ENCODE measurements around the gene TUT4.

The TUT4 gene

DNA sequence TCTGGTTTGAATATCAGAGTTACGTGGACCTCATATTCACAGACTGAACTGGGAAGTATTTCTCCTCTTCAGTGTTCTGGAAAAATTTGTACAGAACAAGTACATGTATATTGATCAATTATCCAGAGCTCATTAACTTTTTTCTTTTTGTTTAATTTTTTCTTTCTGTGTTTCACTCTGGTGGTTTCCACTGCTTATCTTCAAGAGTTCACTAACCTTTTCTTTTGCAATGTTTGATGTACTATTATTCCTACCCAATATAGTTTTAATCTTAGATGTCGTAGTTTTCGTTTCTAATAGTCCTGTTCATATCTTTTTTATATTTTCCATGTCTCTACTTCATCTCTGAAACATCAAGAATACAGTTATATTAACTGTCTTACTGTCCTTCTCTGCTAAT is 46.5 kb downstream of the TUT4 start:
- TF ChIP-seq, protein P1, sequence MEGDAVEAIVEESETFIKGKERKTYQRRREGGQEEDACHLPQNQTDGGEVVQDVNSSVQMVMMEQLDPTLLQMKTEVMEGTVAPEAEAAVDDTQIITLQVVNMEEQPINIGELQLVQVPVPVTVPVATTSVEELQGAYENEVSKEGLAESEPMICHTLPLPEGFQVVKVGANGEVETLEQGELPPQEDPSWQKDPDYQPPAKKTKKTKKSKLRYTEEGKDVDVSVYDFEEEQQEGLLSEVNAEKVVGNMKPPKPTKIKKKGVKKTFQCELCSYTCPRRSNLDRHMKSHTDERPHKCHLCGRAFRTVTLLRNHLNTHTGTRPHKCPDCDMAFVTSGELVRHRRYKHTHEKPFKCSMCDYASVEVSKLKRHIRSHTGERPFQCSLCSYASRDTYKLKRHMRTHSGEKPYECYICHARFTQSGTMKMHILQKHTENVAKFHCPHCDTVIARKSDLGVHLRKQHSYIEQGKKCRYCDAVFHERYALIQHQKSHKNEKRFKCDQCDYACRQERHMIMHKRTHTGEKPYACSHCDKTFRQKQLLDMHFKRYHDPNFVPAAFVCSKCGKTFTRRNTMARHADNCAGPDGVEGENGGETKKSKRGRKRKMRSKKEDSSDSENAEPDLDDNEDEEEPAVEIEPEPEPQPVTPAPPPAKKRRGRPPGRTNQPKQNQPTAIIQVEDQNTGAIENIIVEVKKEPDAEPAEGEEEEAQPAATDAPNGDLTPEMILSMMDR (IDR thresholded peaks at IDR 0.05; ENCODE audit: low read length, missing control alignments): no peak

DNA sequence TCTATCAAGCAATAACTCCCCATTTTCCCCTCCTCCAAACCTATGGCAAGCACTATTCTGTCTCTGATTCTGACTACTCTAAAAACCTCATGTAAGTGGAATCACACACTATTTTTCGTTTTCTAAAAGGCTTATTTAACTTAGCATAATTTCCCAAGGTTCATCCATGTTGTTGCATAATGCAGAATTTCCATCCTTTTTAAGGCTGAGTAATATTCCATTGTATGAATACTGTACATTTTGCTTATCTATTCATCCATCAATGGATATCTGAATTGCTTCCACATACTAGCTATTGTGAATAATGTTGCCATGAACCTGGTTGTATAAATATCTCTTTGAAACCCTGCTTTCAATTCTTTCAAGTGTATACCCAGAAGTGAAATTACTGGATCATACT is 48.2 kb downstream of the TUT4 start:
- no peak for DNase-seq (ENCODE audit: low read depth)
- TF ChIP-seq, protein P1 (IDR thresholded peaks at IDR 0.05; ENCODE audit: low read length, missing control alignments): no peak
- no peak overlapping the region for H3K4me3 ChIP-seq (replicated peaks; ENCODE audit: low read depth, low read length)

More for the DNA sequence above, 46.5 kb downstream of the TUT4 start:
- H3K4me3 ChIP-seq (replicated peaks; ENCODE audit: low read depth, low read length): no peak overlapping the region
- DNase-seq (ENCODE audit: low read depth): no peak

GRCh38 chr1:52503706-52504105 is 49.2 kb downstream of the TUT4 start:
- no peak for DNase-seq (ENCODE audit: low read depth)

GRCh38 chr1:52502789-52503188 is 50.1 kb downstream of the TUT4 start:
- DNase-seq (ENCODE audit: low read depth): peak; percentile 1
- TF ChIP-seq, protein P1 (IDR thresholded peaks at IDR 0.05; ENCODE audit: low read length, missing control alignments): no peak
- H3K4me3 ChIP-seq (replicated peaks; ENCODE audit: low read depth, low read length): no peak overlapping the region

More at GRCh38 chr1:52503706-52504105, 49.2 kb downstream of the TUT4 start:
- no peak overlapping the region for H3K4me3 ChIP-seq (replicated peaks; ENCODE audit: low read depth, low read length)
- TF ChIP-seq, protein P1 (IDR thresholded peaks at IDR 0.05; ENCODE audit: low read length, missing control alignments): no peak

GRCh38 chr1:52487632-52488031 is 65.3 kb downstream of the TUT4 start:
- DNase-seq (ENCODE audit: low read depth): no peak
- H3K4me3 ChIP-seq (replicated peaks; ENCODE audit: low read depth, low read length): no peak overlapping the region
- TF ChIP-seq, protein P1 (IDR thresholded peaks at IDR 0.05; ENCODE audit: low read length, missing control alignments): no peak

- H3K4me3 ChIP-seq (replicated peaks; ENCODE audit: low read depth, low read length): no peak overlapping the region
- peak; percentile 1 for DNase-seq (ENCODE audit: low read depth)
- TF ChIP-seq, protein P1 (IDR thresholded peaks at IDR 0.05; ENCODE audit: low read length, missing control alignments): no peak
These were observed 70.4 kb downstream of the TUT4 start for GRCh38 chr1:52482326-52483004.

- H3K4me3 ChIP-seq (replicated peaks; ENCODE audit: low read depth, low read length): no peak overlapping the region
- no peak for DNase-seq (ENCODE audit: low read depth)
- TF ChIP-seq, protein P1 (IDR thresholded peaks at IDR 0.05; ENCODE audit: low read length, missing control alignments): no peak
These were observed 73.8 kb downstream of the TUT4 start for GRCh38 chr1:52479076-52479475.

Measured in fibroblast of pulmonary artery (primary cell).